Measurements from ENCODE around the gene FBXW9.
A peak's percentile ranks its signal among the peaks of the same experiment; 100 is the strongest.
"Not testable (repeated sequence)": the region's sequence is repeated elsewhere in the genome, so short reads cannot be mapped to it uniquely, and the experiment has no call there.

Gene FBXW9

GRCh38 chr19:12689581-12690216, 6.7 kb downstream of the FBXW9 start:
- Histone ChIP-seq H3K36me3 (ENCODE audit: control insufficient read depth, insufficient read depth, low read length) (no peaks in the 10 kb centered on the region), H3K27ac (ENCODE audit: low read depth, low read length) (no peak overlapping the region), H3K4me1 (ENCODE audit: control insufficient read depth, insufficient read depth, low read length) (no peaks in the 10 kb centered on the region), H3K9ac (ENCODE audit: low read length) (no peak overlapping the region), H3K27me3 (ENCODE audit: control insufficient read depth, insufficient read depth, low read length) (no peaks in the 10 kb centered on the region), H3K4me3 (ENCODE audit: low read length) (no peak overlapping the region)

GRCh38 chr19:12689012-12689411, 7.4 kb downstream of the FBXW9 start:
- Histone ChIP-seq H3K27me3 (ENCODE audit: control insufficient read depth, insufficient read depth, low read length) (no peaks in the 10 kb centered on the region), H3K4me1 (ENCODE audit: control insufficient read depth, insufficient read depth, low read length) (no peaks in the 10 kb centered on the region), H3K4me3 (ENCODE audit: low read length) (no peak overlapping the region), H3K36me3 (ENCODE audit: control insufficient read depth, insufficient read depth, low read length) (no peaks in the 10 kb centered on the region), H3K27ac (ENCODE audit: low read depth, low read length) (no peak overlapping the region), H3K9ac (ENCODE audit: low read length) (no peak overlapping the region)

- Histone ChIP-seq H3K4me3 (ENCODE audit: low read length) (no peak within 1 kb of the TSS), H3K4me1 (ENCODE audit: control insufficient read depth, insufficient read depth, low read length) (no peaks in the 10 kb centered on the region), H3K36me3 (ENCODE audit: control insufficient read depth, insufficient read depth, low read length) (no peaks in the 10 kb centered on the region), H3K27me3 (ENCODE audit: control insufficient read depth, insufficient read depth, low read length) (no peaks in the 10 kb centered on the region), H3K9ac (ENCODE audit: low read length) (no peak within 1 kb of the TSS), H3K27ac (ENCODE audit: low read depth, low read length) (no peak within 1 kb of the TSS)
These were observed 8.8 kb downstream of the FBXW9 start, which contains the start of gene GNG14 for GRCh38 chr19:12687496-12688196. Gene GNG14, plus strand, starts transcription at chr19:12687998. Its CDS starts 51 bp downstream, at chr19:12688049.

- Histone ChIP-seq H3K9ac (ENCODE audit: low read length) (no peak overlapping the region), H3K27ac (ENCODE audit: low read depth, low read length) (no peak overlapping the region), H3K36me3 (ENCODE audit: control insufficient read depth, insufficient read depth, low read length) (no peaks in the 10 kb centered on the region), H3K4me3 (ENCODE audit: low read length) (no peak overlapping the region), H3K4me1 (ENCODE audit: control insufficient read depth, insufficient read depth, low read length) (no peaks in the 10 kb centered on the region), H3K27me3 (ENCODE audit: control insufficient read depth, insufficient read depth, low read length) (no peaks in the 10 kb centered on the region)
These were observed 10.6 kb downstream of the FBXW9 start for GRCh38 chr19:12685831-12686230.

GRCh38 chr19:12681074-12681987, 15.1 kb downstream of the FBXW9 start, which contains the start of gene DHPS:
Gene DHPS, minus strand, starts transcription at chr19:12681880. Its CDS starts 114 bp downstream, at chr19:12681766.
- H3K27ac ChIP-seq (ENCODE audit: low read depth, low read length) = peak within 1 kb of the TSS; percentile 98

GRCh38 chr19:12680034-12680433, 16.4 kb downstream of the FBXW9 start:
- Histone ChIP-seq H3K9ac (ENCODE audit: low read length) (no peak overlapping the region), H3K27ac (ENCODE audit: low read depth, low read length) (no peak overlapping the region), H3K4me1 (ENCODE audit: control insufficient read depth, insufficient read depth, low read length) (no peaks in the 10 kb centered on the region), H3K27me3 (ENCODE audit: control insufficient read depth, insufficient read depth, low read length) (no peaks in the 10 kb centered on the region), H3K4me3 (ENCODE audit: low read length) (no peak overlapping the region), H3K36me3 (ENCODE audit: control insufficient read depth, insufficient read depth, low read length) (peaks cover 31% of the 10 kb centered on the region)

More at GRCh38 chr19:12681074-12681987, 15.1 kb downstream of the FBXW9 start, which contains the start of gene DHPS:
- Histone ChIP-seq H3K36me3 (ENCODE audit: control insufficient read depth, insufficient read depth, low read length) (peaks cover 19% of the 10 kb centered on the region), H3K4me3 (ENCODE audit: low read length) (peak within 1 kb of the TSS; percentile 100), H3K4me1 (ENCODE audit: control insufficient read depth, insufficient read depth, low read length) (no peaks in the 10 kb centered on the region), H3K27me3 (ENCODE audit: control insufficient read depth, insufficient read depth, low read length) (no peaks in the 10 kb centered on the region), H3K9ac (ENCODE audit: low read length) (peak within 1 kb of the TSS; percentile 92)

- H3K4me1 ChIP-seq (ENCODE audit: control insufficient read depth, insufficient read depth, low read length); H3K4me3 ChIP-seq (ENCODE audit: low read length); H3K27me3 ChIP-seq (ENCODE audit: control insufficient read depth, insufficient read depth, low read length); H3K9ac ChIP-seq (ENCODE audit: low read length); H3K27ac ChIP-seq (ENCODE audit: low read depth, low read length): not testable (repeated sequence)
- peaks cover 40% of the 10 kb centered on the region for H3K36me3 ChIP-seq (ENCODE audit: control insufficient read depth, insufficient read depth, low read length)
These were observed 18.4 kb downstream of the FBXW9 start for GRCh38 chr19:12678039-12678438.

- Histone ChIP-seq H3K9ac (ENCODE audit: low read length) (no peak overlapping the region), H3K27me3 (ENCODE audit: control insufficient read depth, insufficient read depth, low read length) (no peaks in the 10 kb centered on the region), H3K4me1 (ENCODE audit: control insufficient read depth, insufficient read depth, low read length) (no peaks in the 10 kb centered on the region), H3K4me3 (ENCODE audit: low read length) (no peak overlapping the region), H3K36me3 (ENCODE audit: control insufficient read depth, insufficient read depth, low read length) (peaks cover 40% of the 10 kb centered on the region), H3K27ac (ENCODE audit: low read depth, low read length) (no peak overlapping the region)
These were observed 19.5 kb downstream of the FBXW9 start for GRCh38 chr19:12676928-12677327.

GRCh38 chr19:12676384-12676792, 20.0 kb downstream of the FBXW9 start:
- Histone ChIP-seq H3K4me3 (ENCODE audit: low read length) (no peak overlapping the region), H3K27ac (ENCODE audit: low read depth, low read length) (no peak overlapping the region), H3K9ac (ENCODE audit: low read length) (no peak overlapping the region), H3K4me1 (ENCODE audit: control insufficient read depth, insufficient read depth, low read length) (no peaks in the 10 kb centered on the region), H3K36me3 (ENCODE audit: control insufficient read depth, insufficient read depth, low read length) (peaks cover 40% of the 10 kb centered on the region), H3K27me3 (ENCODE audit: control insufficient read depth, insufficient read depth, low read length) (no peaks in the 10 kb centered on the region)

- Histone ChIP-seq H3K9ac (ENCODE audit: low read length) (no peak overlapping the region), H3K4me3 (ENCODE audit: low read length) (no peak overlapping the region), H3K36me3 (ENCODE audit: control insufficient read depth, insufficient read depth, low read length) (peaks cover 40% of the 10 kb centered on the region), H3K4me1 (ENCODE audit: control insufficient read depth, insufficient read depth, low read length) (no peaks in the 10 kb centered on the region), H3K27ac (ENCODE audit: low read depth, low read length) (no peak overlapping the region), H3K27me3 (ENCODE audit: control insufficient read depth, insufficient read depth, low read length) (no peaks in the 10 kb centered on the region)
These were observed 20.5 kb downstream of the FBXW9 start for GRCh38 chr19:12675940-12676339.

- Histone ChIP-seq H3K36me3 (ENCODE audit: control insufficient read depth, insufficient read depth, low read length) (peaks cover 40% of the 10 kb centered on the region), H3K9ac (ENCODE audit: low read length) (no peak overlapping the region), H3K27ac (ENCODE audit: low read depth, low read length) (no peak overlapping the region), H3K27me3 (ENCODE audit: control insufficient read depth, insufficient read depth, low read length) (no peaks in the 10 kb centered on the region), H3K4me3 (ENCODE audit: low read length) (no peak overlapping the region), H3K4me1 (ENCODE audit: control insufficient read depth, insufficient read depth, low read length) (peaks cover 3% of the 10 kb centered on the region)
These were observed 21.0 kb downstream of the FBXW9 start for GRCh38 chr19:12675399-12675798.

- Histone ChIP-seq H3K27me3 (ENCODE audit: control insufficient read depth, insufficient read depth, low read length) (no peaks in the 10 kb centered on the region), H3K4me3 (ENCODE audit: low read length) (no peak overlapping the region), H3K36me3 (ENCODE audit: control insufficient read depth, insufficient read depth, low read length) (peaks cover 30% of the 10 kb centered on the region), H3K27ac (ENCODE audit: low read depth, low read length) (no peak overlapping the region), H3K4me1 (ENCODE audit: control insufficient read depth, insufficient read depth, low read length) (peaks cover 13% of the 10 kb centered on the region), H3K9ac (ENCODE audit: low read length) (no peak overlapping the region)
These were observed 23.7 kb downstream of the FBXW9 start for GRCh38 chr19:12672744-12673143.

Data from rectal smooth muscle tissue (tissue), 1 donor.